NCI-H2171 (cell line): ENCODE measurements around the gene CCN6.
A peak's percentile ranks its signal among the peaks of the same experiment; 100 is the strongest.
"Not testable (repeated sequence)": the region's sequence is repeated elsewhere in the genome, so short reads cannot be mapped to it uniquely, and the experiment has no call there.

Experiments
- DNase-seq: peaks from one replicate; lab custom pipeline; 2025; lab: John Stamatoyannopoulos, UW

CCN6 gene

DNA sequence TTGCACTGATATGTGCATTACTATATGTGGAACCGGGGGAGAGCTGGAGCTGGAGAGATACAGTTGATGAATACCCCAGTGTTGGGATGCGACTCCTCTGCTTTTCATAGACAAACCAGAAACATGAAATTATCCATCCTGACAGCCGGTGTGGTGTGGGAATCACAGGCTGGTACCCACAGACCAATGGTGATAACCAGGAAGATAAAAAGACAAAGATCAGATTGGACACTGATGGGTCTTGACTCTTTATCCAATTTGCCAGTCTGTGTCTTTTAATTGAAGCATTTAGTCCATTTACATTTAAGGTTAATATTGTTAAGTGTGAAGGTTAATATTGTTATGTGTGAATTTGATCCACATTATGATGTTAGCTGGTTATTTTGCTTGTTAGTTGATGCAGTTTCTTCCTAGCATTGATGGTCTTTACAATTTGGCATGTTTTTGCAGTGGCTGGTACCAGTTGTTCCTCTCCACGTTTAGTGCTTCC, 2.6 kb upstream of the CCN6 start:
- DNase-seq = not testable (repeated sequence)

DNA sequence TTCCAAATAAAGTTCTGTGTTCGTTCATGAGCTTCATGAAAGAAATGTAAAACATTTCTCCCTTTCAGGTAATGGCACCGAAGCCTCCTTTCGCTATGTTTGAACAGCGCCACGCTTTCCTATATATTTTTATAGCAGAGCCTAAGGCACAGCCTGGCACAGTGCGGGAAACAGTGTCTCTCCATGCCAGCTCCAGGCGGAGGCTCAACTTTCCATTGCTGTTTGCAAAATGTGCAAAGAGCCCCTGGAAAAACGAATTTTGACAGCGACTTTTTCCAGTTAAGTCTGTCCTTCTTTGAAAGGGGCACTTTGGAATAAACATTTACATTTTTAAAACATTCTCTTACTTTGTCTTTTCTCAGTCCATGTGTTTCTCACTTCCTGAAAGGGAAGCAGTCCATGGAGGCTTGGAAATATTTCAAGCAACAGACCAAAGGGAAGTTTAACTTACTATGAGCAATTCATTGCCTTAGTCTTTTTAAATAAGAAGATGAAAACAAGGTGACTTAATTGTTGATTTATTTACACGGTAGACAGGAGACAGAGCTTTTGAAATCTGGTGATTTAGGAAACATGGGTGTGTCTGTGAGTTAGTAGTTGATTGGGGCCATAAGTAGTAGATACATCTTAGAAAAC, 769 bp downstream of the CCN6 start:
- DNase-seq = no peak

DNA sequence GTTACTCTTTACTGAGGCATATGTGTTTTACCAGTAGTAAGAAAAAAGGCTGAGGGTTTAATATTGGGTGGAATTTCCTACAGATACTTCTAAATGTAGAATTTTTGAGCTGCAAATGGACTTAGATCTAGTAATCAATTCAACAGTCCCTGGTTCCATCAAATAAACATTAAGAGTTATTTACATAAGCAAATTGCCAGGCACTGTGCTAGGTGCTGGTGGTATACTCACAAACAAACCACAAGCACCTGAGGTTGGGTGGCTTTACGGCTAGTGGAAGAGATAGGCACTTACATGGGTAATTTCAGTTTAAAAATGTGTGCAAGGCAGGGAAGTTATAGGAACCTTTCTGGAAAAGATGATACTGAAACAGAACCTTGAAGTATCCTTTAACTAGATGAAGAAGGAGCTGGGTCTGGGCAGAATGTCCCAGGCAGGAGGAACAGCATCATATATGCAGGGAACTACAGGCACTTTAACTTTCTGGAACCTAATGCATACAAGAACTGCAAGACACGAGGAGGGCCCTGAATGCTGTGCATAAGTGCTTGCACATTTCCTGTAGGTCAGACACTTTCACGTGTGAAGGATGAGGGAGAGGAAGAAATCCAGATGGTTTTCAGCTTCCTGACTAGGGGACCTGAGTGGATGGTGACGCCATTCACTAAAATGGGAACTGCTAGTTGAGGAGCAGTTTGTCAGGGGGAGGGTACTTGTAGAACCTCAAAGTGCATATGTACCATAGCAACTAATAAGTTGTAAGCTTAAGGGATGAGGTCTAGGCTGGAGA, 4.5 kb downstream of the CCN6 start:
- no peak for DNase-seq

DNA sequence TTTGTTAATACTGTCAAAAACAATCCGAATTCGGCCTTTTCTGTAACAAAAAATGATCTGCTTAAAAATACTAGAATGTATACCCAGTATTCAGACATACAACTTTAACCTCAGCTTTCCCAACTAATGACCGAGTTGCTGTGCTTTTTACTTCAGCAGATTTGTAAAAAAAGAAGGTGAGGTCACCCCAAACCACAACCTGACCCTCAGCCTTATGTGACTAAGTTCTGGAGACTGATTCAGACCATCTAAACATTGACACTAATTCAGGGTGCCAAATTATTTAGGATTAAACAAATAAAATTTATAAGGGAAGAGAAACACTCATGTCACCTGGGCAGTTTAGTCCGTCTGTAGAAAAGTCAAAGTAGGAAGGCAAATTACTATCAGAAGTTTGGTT, 7.7 kb downstream of the CCN6 start:
- no peak for DNase-seq

DNA sequence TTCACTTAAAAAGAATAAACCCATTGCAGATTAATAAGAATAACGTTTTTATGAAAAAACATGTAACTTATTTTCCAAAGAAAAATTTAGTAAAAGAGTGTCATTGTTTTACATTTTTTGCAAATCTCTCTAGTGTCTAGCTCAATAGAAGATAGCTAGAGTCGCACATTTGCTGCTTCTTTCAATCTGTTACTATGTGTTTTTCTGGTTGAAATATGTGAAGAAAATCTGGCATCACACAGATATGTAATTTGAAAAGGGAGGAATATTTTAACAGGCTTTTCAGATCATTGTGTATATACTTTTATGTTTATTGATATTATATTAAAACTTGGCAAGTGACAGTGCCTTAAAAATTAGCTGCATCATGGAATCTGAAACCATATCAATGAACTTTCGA, 9.1 kb downstream of the CCN6 start:
- DNase-seq = no peak

DNA sequence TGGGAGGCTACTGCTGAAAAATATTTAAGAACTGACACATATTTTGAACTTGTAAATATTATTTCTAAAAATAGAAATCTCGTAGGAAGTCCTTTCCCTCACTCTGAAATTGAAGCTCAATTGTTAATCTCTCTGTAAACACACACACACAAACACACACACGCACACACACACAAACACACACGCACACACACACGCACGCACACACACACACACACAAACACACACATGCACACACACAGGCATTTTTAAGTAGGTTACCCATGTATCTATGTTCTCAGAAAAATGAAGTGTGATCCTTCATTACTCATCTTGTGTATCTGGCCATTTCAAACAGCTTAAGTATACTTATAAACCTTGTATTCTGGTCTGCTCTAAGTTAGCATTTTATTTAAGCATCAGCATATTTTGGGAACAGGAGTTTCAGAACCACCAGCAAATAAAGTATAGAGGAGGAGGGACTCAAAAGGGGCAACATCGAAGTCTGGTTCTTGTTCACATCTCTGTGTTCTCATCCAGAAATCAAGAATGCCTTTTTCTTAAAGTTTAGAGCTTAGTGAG, 11.6 kb downstream of the CCN6 start:
- no peak for DNase-seq

DNA sequence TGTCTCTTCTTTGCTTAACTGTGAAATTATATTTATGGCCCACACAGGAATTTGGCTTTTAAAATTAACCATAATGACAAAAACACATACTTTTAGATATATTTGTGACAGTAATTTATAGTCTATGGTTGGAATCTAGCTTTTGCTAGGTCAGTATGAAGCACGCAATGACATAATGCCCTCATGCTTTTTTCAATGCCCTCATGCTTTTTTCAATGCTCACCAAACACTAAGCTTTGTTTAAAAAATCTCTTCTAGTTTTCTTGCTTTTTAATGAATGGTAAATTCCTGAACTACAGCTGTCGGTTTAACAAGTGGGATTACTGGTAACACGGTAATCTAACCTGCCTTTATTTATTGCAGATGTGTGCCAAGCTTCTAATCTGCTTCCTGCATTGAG, 12.7 kb downstream of the CCN6 start:
- DNase-seq = no peak

DNA sequence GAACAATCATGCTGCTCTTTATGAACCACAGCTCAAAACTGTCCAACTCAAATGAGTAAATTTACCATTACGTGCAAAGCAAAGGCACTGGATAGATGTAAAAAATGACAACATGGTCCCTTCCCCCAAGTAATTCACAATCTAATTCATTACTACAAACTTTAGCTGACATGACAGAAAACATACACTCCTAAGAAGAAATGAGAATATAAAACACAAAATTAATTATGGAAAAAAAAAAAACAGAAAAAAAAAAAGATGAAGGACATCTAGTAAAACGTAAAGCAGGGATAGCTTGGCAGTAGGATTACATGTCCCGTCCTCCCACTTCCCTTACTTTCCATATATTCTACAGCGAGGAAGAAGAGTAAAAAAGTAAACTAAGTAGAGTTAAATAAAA, 27.7 kb downstream of the CCN6 start:
- no peak for DNase-seq

DNA sequence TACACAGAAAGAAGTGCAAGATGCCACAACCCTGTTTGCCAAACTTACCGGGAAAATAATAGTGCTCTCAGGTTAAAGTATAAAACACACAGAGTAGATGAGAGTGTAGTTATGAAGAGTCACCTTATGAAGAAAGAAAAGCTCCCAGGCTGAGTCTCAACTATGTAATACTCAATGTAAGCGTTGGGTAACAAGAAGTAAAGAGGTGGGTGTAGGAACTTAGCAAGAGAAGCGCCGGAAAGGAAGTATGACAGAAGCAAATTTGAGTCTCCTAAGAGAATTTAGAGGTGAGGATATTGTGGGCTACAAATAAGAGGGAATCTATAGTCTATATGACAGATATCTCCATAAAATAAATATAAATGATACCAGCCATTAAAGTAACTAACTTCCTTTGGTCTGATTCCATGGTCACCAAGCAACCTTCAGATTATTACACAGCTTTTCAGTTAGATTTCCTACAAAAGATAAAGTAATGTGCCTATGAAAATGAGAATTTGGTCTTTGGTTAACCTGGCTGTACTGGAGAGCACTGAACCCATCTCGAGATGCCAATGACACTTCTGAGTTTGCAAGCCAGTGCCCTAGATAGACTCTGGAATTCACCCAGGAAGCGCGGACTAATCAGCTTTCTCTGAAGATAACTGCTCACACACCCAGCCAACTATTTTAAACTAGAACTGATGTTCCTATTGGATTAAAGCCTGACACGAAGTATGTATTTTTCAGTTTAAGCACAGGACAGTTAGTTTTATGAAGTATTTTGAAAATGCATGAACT, 31.6 kb downstream of the CCN6 start:
- no peak for DNase-seq

DNA sequence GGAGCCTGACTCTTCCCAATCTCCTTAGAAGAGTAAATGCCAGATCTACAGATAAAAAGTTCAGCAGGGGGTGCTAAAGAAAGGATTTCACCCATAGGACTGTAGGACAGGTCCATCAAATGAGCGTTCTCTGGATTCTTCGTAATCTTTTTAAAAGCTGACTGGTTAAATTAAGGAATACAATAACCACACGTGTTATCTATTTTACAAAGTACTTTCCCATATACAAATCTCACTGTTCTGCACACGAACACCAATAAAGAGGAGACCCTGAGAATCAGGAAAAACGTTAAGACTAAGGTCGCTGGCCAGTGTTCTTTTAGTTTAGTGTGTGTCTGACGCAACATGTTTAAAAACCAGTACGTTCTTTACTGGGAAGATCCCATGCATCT, 32.8 kb downstream of the CCN6 start:
- peak; percentile 22 for DNase-seq

DNA sequence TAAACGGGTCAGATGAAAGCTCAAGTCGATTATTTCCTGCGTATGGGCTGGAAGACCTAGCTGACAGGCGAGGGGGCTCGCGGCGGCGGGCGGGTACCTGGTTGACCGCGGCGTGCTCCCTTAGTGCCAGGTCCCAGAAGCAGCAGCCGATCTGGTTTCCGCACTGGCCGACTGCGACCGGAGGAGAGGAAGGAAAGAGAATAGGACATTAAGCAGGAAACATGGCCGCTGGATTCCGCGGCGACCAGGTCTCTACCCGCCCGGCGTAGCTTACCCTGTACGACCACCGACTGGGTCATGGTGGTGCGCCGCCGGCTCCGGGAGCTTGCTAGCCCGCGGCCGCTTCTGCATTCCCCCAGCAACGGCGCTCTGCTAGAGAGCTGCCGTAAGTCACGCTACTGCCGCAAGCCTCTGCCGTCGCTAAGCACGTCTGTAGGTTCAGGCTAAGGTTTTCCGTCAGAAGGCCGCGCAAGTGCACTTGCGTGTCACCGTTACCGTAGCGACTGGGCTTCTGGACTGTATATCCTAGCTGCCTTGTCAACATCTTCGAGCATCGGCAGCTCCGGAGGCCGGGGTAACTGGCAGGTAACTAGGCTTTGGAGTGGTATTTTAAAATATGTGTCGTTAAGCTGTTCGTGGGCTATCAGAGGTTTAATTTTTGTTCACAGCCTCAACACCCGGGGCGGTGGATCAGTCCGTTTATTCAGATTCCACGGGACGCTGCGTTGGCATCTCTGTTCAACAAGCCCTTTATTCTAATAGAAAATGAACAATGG, 33.4 kb downstream of the CCN6 start, which contains the start of the genes FAM229B and TUBE1:
TSS of gene FAM229B (plus strand) at position 456 of the 776 bp plus-strand sequence. CDS start 11,693 bp downstream, outside the sequence.
TSS of gene TUBE1 (minus strand) at position 347 of the 776 bp plus-strand sequence. CDS start at position 299, 48 bp downstream.
- DNase-seq = peak; percentile 96

DNA sequence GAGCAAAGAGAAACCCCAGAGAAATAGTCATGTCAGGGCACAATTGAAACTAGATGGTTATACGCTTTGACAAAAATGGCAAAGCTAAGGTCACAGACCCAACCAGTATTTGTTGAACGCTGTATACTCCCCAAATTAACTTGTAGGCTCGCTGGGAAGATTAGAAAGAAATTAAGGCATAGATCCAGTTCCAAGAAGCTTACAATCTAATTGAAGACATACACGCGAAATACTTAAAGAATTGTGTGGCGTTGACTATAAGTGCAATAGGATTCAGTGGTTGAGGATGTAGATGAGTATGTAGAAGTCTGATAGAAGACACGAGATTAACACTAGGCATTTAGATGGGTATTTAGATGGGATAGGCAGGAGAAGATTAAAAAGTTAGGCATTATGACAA, 34.0 kb downstream of the CCN6 start:
- no peak for DNase-seq

DNA sequence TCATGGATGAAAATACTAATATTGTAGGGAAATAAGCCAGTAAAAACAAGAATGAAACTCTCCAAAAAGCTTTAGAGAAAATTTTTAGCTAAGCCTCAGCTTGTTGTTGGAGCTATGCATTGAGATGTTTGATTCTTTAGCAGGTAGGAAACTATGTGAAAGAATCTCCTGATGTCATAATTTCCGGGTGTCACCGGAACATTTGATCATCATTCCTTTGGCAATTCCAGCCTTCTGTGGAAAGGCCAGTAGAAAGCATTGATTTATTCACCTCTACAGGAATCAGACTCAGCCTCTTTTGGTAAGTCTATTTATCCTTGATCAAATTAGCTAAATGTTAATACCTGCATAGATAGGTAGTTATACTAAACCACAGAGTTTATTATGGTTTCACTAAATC, 43.0 kb downstream of the CCN6 start:
- DNase-seq = no peak

DNA sequence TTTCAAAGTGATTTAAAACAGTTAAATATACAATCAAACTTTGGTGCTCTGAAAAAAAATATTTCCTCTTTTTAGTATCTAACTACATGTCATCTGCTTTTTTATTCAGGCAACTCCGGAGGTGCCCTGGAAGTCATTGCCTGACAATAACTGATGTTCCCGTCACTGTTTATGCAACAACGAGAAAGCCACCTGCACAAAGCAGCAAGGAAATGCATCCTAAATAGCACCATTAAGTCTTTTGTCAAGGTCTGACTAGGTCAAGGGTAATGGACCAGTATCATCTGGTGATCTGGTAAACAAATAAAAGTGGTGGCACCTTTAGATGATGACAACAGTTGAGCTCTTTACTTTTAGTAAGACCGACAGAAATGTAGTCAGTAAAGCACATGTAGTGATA, 46.7 kb downstream of the CCN6 start:
- no peak for DNase-seq

DNA sequence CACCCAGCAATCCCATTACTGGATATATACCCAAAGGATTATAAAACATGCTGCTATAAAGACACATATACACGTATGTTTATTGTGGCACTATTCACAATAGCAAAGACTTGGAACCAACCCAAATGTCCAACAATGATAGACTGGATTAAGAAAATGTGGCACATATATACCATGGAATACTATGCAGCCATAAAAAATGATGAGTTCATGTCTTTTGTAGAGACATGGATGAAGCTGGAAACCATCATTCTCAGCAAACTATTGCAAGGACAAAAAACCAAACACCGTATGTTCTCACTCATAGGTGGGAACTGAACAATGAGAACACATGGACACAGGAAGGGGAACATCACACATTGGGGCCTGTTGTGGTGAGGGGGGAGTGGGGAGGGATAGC, 52.1 kb downstream of the CCN6 start:
- not testable (repeated sequence) for DNase-seq

DNA sequence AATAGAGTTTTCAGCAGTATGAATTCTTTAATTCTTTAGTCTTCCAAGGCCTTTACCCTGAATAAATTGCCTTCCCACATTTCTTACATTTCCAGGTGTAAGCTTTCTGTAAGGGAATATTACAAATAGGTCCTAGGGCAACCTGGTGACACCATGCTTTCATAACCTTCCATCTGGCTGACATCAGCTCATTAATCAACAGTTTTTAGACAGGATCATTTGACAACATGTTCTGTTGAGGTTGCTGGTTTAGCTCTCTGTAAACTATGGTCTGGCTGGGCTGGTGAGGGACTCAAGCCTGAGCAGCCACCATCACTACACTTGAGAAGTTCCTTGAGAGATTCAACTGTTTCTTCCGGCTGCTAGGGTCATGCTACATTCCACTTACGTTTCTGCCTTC, 52.7 kb downstream of the CCN6 start:
- DNase-seq = no peak

DNA sequence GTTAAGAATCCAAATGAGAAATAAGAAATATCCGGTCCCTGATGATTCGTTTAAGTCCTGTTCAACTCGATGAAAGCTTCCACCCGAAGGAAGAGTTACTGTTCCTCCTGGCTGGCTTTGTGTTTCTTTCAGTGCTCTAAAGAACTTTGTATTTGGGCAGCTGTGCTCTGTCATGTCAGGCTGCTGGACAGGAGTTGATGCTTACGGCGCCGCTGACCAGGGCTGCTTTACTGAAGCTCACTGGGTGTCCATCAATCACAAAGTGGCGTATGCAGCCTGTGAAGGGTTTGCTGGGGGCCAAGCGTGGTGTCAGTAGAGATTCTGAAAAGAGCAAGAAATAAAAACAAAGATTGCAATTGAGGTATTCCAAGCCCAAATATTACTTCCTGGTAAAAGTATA, 55.4 kb downstream of the CCN6 start:
- no peak for DNase-seq

DNA sequence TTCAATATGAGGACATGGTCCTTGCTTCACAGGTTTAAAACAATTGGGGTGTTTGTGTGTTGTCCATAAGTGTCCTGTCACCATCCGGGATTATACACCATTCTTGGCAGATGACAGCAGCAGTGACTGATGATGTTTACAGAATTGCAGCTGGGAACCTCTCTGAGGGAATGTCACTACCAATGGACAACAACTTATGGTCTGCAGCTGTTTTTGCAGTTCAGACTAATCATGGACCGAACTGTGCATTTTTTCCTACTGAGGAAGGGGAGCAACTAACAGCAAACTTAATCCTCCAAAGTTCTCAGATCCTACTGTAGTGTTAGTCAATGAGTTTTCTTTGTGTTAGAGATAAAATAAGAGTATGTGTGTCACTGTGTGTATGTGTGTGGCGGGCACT, 59.5 kb downstream of the CCN6 start:
- DNase-seq = no peak

DNA sequence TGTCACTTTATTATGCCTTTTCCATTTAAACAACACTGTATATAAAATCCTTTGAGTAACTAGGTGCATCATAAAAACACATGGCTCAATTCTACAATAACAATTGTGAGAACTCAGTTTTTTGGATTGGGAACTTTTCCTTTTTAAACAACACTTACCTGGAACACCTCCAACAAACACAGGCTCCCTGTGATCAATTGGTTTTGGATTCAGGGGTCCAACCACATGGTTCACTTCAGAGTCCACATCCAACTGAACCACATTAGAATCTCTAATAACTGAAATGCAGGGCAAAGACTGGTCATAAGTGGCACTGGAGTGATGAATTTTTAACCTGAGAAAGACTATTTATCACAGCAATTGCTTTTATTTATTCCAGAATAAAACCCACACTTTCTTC, 60.0 kb downstream of the CCN6 start:
- DNase-seq = no peak

DNA sequence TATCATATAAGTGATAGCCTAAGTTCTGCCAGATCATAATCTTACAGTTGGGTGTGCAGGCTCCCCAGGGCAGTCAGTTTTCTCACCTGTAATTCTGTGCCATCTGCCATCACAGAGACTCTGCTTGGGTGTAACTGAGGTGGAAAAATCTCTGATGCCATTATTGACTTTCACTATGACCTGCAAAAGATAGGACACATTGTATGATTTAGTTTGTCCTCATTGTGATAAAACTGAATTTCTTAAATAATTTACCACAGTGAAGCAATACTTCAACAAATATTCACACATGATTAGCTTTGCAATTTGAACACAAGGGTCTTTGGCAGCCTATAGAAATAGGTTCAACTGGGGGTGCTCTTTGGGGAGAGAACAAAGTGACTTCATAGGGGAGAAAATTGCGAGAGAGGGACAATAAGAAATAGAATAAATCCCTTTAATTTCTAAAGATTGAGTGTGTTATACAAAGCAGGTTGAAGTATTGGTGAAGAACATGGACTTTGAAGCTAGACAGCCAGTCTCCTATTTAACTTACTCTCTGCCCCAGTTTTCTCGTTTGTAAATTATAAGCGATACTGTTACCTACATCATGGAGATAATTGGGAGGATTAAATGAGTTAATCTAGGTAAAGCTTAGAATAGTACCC, 60.8 kb downstream of the CCN6 start:
- DNase-seq = peak; percentile 60

DNA sequence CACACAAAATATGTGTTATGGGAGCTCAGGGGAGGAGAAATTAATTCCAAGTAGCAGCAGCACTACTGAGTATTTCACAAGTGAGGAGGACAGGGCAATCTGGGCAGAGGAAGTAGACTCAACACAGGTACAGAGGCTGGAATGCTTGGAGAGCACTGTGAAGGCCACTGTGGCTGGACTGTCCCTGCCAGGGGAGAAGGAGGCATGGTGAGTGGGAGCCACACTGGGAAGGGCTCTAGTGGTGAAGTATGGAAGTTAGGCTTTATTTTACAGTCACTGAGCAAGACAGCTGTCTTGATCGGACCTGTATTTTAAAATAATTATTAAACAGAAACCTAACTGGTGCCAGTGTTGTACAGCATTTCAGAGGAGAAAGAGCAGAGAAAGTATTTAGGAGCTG, 62.3 kb downstream of the CCN6 start:
- no peak for DNase-seq
